HG03135 (cell line): ENCODE measurements around the gene SLC13A3.

Experiments
- ATAC-seq: cut with Tn5 transposase; IDR thresholded peaks from one replicate; pipeline ENCODE4 v1.9.1; 2021; ENCODE audit warnings: mild to moderate bottlenecking, moderate library complexity; ENCODE audit not compliant: unreplicated experiment

The SLC13A3 gene, protein sequence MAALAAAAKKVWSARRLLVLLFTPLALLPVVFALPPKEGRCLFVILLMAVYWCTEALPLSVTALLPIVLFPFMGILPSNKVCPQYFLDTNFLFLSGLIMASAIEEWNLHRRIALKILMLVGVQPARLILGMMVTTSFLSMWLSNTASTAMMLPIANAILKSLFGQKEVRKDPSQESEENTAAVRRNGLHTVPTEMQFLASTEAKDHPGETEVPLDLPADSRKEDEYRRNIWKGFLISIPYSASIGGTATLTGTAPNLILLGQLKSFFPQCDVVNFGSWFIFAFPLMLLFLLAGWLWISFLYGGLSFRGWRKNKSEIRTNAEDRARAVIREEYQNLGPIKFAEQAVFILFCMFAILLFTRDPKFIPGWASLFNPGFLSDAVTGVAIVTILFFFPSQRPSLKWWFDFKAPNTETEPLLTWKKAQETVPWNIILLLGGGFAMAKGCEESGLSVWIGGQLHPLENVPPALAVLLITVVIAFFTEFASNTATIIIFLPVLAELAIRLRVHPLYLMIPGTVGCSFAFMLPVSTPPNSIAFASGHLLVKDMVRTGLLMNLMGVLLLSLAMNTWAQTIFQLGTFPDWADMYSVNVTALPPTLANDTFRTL

DNA sequence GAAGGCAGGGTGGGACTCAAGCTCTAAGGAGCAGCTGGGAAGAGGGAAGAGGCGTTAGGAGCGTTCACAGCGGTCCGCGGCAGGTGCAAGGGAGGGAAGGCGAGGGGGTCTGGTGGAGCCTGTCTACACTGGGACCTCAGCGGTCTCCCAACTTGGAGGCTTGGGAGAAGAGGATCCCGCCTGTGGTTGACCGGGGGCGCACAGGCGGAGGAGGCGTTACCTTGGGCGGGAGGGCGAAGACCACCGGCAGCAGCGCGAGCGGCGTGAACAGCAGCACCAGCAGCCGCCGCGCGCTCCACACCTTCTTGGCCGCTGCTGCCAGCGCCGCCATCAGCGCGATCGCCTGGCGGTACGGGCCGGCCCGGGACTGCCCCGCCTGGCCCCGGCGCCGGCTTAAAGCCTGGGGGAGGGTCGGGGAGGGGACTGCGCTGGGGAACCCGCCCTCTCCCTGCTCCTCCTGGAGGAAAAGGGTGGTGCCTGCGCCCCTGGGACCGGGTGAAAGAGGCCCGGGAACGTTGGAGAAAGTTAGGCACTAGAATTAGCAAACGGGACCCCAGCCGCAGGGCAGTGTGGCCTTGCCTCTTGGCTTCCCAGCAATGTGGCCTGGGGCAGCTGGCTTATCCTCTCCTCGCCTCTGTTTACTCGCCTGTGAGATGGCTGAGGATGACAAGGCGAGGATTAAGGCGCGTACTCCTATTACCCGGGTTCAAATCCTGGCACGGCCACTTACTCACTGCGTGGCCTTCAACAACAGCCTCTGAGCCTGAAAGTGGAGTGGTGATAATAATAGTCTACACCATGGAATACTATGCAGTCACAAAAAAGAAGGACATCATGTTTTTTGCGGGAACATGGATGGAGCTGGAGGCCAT lies at the start of gene SLC13A3:
Gene SLC13A3 (minus strand): TSS at position 369 of the 872 bp plus-strand sequence. CDS start 38 bp downstream, at position 331.
- no peak for ATAC-seq

DNA sequence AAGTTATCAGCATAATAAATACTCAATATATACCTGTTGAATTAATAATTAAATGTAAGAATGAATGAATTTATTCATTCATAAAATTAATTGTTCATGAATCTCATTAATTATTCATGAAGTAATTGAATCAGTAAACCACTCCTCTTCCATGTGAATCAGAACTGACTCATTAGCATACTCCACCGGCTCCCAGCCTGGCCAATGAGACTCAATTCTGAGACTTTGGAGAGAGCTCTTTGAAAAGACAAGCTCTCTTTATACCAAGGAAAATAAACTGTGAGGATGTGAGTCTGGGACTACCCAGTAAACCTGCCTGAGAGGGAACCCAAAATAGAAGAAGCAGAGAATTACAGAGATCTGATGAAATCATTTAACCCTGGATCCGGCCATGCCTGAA lies 49.8 kb upstream of the SLC13A3 start:
- no peak for ATAC-seq

DNA sequence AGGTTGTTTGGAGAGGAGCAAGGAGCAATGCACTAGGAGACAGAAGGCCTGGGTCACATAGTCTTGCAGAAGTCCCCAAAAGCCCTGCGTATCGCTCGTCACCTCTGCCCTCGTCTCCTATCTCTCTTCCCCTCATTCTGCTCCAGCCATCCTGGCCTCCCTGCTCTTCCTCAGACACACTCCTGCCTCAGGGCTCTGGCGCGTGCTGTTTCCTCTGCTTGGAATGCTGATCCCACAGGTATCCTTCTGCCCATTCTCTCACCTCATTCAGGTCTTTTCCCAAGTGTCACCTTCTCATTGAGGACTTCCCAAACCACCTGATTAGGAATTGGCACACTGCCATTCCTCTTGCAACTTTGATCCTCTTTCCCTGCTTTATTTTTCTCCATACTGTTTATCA lies 49.2 kb upstream of the SLC13A3 start:
- no peak for ATAC-seq

GRCh38 chr20:46699651-46700359 lies 48.5 kb upstream of the SLC13A3 start:
- no peak for ATAC-seq

DNA sequence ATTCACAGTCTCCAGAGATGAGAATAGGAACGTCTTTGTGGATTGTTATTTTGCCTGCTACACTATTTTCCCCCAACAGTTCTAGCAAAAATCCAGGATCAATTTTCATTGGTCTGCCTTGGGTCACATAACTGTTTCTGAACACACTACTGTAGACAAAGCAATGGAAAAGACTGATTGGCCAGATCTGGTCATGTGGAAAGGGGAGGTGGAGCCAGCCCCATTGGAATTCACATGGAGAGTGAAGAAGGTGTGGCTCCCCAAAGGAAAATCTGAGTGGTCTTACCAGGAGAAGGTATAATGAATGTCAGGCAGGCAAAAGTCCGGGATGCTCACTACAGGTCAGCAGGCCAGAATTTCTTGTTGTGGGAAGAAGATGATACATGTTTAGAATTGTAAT lies 47.5 kb upstream of the SLC13A3 start:
- no peak for ATAC-seq

DNA sequence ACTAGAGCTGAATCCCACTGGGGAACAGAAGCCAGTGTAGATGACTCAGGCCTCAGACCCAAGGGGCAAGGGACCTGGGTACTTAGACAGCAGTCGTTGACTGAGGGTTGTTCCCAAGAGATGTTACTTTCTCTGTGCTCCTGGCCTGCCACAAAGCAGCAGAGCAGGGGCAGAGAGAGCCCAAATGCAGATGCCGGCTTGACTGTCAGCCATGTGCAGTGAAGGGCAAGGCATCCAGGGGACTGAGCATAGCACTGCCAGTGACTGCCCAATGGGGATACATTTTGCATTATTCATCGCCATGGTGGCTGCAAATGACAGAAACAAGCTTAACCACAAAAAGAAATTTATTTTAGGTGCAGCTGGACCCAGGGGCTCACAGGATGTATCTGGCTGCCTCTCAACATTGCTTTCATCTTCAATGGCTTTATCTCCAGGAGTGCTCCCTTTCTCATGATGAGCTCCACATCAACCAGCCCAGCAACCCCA lies 45.6 kb upstream of the SLC13A3 start:
- ATAC-seq = no peak

GRCh38 chr20:46695892-46696291 lies 44.6 kb upstream of the SLC13A3 start:
- no peak for ATAC-seq

GRCh38 chr20:46694484-46694883 lies 43.2 kb upstream of the SLC13A3 start:
- ATAC-seq = no peak

DNA sequence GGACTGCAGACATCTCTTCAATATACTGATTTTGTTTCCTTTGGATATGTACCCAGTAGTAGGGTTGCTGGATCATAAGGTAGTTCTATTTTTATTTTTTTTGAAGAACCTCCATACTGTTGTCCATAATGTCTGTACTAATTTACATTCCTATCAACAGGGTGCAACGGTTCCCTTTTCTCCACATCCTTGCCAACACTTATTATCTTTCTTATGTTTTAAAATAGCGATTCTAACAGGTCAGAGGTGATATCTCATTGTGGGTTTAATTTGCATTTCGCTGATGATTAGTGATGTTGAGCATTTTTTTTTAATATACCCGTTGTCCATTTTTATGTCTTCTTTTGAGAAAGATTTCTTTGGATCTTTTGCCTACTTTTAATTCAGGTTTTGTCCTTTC lies 39.9 kb upstream of the SLC13A3 start:
- ATAC-seq = no peak

DNA sequence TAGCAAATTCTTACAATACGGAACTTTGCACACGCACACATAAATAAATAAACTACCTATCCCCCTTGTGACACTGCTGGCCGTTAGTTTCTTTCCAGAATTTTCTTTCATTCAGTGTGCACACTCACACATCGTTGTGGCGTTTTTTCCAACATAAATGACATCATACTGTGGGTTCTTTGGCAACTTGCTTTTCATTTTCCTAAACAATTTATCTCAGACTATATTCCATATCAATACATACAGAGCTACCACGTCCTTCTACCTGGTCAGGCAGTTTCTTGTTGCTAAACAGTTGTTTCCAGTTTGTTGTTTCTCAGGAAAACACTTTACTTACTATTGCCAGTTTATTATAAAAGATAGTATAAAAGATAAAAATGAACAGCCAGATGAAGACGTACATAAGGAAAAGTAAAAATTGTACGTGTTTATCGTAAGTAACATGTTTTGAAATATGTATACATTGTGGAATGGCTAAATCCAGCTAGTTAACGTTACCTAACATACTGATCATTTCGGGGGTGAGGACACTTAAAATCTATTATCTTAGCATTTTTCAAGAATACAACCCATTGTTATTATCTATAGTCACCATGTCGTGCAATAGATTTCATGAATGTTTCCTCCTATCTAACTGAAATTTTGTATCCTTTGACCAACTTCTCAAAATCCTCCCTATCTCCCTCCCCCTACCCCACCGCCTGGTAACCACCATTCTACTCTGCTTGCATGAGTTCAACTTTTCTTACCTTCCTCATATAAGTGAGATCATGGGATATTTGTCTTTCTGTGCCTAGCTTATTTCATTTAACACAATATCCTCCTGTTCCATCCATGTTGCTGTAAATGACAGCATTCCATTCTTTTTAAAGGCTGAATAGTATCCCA lies 39.2 kb upstream of the SLC13A3 start:
- ATAC-seq = no peak

GRCh38 chr20:46689754-46690085 lies 38.5 kb upstream of the SLC13A3 start:
- no peak for ATAC-seq

GRCh38 chr20:46689082-46689753 lies 38.0 kb upstream of the SLC13A3 start, which contains the start of gene TP53RK:
TSS of gene TP53RK (minus strand) at chr20:46689444. CDS start at chr20:46689414, 30 bp downstream.
- peak; percentile 95 for ATAC-seq

GRCh38 chr20:46688151-46689081 lies 37.2 kb upstream of the SLC13A3 start:
- no peak for ATAC-seq

DNA sequence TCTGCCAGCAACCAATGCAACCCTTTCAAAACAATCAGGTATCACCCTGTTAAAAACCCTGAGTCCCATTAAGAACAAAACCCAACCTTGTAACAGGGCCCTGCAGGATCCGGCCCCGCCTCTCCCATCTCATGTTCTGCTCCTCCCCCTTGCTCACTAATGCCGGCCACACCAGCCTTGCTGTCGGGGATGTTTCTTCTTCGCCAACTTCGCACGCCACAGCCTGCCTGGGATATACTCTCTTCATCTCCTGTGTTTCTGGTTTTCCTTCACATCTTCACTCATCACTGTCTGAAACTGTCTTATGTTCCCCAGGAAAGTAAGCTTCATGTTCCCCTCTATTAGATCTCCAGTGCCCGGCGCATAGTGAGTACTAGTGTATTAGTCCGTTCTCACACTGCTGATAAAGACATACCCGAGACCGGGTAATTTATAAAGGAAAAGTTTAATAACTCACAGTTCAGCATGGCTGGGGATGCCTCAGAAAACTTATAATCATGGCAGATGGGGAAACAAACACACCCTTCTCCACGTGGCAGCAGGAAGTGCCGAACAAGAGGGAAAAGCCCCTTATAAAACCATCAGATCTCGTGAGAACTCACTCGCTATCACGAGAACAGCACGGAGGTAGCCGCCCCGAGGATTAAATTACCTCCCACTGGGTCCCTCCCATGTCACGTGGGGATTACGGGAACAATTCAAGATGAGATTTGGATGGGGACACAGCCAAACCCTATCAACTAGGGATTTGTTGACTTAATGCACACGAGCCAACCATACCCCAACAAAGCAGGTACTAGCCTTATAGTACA lies 32.9 kb upstream of the SLC13A3 start:
- ATAC-seq = no peak

GRCh38 chr20:46683668-46683938 lies 32.3 kb upstream of the SLC13A3 start:
- no peak for ATAC-seq

DNA sequence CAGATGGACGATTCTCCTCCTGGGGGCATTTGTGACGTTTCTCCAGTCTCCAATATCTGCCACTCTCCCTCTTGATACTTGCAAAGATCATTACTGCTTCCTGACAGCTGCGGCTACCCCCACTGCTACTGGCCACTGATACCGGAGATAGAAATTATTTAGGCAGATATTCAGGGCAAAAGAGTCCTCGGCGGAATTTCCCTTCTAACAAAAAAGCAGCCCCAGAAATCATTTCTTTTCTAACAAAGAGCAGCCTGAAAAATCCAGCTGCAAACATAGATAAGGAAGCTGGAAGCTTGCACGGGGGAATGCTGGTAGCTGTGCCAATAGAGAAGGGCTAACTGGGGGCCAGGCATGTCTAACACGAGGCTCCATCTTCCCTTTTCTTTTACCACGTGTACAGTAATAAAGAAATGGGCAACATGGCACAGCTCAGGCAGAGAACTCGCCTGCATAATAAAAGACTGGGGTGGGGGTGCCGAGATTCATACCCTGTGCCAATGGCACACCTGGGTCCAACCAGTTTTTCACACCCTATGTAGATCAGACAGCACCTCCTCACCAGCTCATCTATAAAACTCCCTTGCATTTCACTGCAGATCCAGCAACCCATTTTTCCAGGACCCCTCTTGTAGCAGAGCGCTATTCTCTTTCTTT lies 31.9 kb upstream of the SLC13A3 start:
- ATAC-seq = no peak
